ENCODE results near the gene SORBS1. TPM values are rescaled to one million over a fixed set of nuclear protein-coding genes. Genes with fewer than 3 reads are reported as not detected.

Gene SORBS1
- total RNA-seq, 2 experiments from 2014 or later, result 1.5 to 1.8 TPM

DNA sequence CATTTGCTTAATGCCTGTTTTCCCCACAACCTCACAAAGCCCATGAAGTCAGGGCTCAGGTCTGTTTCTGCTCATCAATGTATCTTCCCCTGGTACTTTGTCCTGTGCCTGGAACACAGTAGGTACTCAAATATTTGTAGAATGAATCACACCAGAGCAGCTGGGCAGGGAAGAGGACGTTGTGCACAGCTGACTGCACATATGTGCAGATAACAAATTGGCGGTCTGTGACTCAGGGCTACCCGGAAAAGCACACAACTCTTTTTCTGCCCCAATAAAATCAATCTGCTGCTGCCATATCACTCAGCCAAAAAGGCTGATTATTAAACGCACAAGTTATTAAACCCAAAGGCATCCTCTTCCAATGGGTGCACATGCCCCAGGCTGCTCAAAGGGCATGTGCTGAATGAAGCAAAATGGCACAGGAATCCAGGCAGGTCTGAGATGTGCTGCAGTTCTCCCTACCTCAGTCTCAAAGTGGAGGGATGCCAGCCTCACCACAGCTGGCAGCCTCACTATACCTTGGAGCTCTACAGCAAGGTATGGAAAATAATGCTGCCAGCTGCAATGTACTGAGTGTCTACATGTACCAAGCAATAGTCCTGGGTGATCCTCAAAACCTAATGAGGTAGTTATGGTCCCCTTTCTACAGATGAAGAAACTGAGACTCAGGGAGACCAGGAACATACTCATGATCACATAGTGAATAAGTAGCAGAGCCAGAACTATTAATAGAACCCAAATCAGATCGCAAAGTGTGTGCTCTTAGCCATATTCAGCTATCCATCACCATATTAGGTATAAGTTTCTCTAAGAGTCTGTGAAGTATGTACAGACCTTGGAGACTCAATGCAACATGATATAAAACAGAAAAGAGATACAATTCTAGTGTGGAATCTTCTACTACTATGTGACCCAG is 43.4 kb downstream of the SORBS1 start:
- peaks cover 13% of the 10 kb centered on the region for H3K4me1 Mint-ChIP-seq (ENCODE audit: low read depth)
- H3K4me3 Mint-ChIP-seq, result no peak overlapping the region
- H3K9me3 Mint-ChIP-seq, result no peaks in the 10 kb centered on the region
- no peaks in the 10 kb centered on the region for H3K27me3 Mint-ChIP-seq
- no peak overlapping the region for H3K27ac Mint-ChIP-seq
- no peaks in the 10 kb centered on the region for H3K36me3 Mint-ChIP-seq
- intact Hi-C loops (cut with micrococcal nuclease), result no loop called here
- DNase-seq, result no peak
- ChIA-PET POLR2A (no interaction called here), CTCF (no interaction called here)

DNA sequence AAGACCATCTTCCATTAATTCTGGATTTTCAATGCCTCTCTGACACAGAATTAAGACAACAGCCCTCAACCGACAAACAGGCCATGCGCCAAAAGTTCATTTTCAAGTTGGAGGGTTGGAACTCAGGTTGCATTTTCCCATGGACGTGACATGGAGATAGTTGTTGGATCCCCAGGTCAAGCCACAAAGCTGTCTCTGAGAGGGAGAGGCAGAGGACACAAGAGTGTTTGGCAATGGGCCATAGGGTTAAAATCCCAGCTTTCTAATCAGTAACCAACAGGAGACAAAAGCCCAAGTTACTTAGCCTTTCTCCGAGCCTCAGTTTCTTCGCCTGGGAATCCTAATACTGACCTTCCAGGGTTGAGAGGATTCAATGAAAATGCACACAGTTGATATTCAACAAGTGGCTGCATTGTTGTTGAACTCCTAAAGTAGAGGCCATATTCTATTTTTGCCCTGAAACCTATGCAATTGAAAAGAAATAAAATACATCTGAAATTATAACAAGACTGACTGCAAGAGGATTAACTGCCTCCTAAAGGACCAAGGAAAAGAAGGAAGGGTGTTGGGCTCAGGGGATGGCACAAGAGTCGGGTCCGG is 44.3 kb downstream of the SORBS1 start:
- H3K36me3 Mint-ChIP-seq, result no peaks in the 10 kb centered on the region
- no peak overlapping the region for H3K4me3 Mint-ChIP-seq
- peaks cover 13% of the 10 kb centered on the region for H3K4me1 Mint-ChIP-seq (ENCODE audit: low read depth)
- ChIA-PET POLR2A (no interaction called here), CTCF (no interaction called here)
- no peak overlapping the region for H3K27ac Mint-ChIP-seq
- H3K9me3 Mint-ChIP-seq, result no peaks in the 10 kb centered on the region
- intact Hi-C loops (cut with micrococcal nuclease), result no loop called here
- H3K27me3 Mint-ChIP-seq, result peaks cover 2% of the 10 kb centered on the region
- no peak for DNase-seq

DNA sequence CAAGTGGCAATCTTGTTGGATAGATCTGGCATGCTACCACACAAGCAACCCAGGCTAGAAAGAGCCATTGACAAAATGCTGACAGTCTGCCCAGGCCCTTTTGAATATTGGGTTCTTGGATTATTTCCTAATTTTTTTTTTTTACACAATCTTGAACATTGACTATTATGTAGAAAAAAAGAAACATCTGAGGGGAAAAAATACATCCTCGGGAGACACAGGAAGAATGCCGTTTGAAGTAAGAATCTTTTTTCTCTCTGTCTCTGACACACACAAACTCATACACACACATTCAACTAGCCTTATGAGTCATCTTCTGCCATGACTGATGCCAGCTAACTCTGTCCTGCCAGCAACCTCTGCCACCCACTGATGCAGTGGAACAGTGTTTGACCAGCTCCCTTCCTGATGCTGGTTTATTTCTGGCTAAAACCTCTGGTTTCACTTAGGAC is 47.2 kb downstream of the SORBS1 start:
- intact Hi-C loops (cut with micrococcal nuclease), result loop anchor here (1.0 kb wide), 1 partner anchor 29 kb away; no protein-coding TSS in a partner anchor
- Mint-ChIP-seq H3K27me3 (peaks cover 2% of the 10 kb centered on the region), H3K9me3 (no peaks in the 10 kb centered on the region), H3K4me1 (ENCODE audit: low read depth) (peaks cover 13% of the 10 kb centered on the region), H3K36me3 (no peaks in the 10 kb centered on the region), H3K4me3 (no peak overlapping the region), H3K27ac (no peak overlapping the region)
- peak; percentile 55 for DNase-seq
- ChIA-PET CTCF (interaction anchor here (0.5 kb wide), 1 partner anchor 83 kb away, joined by 3 read pairs; no protein-coding TSS in a partner anchor), POLR2A (no interaction called here)

DNA sequence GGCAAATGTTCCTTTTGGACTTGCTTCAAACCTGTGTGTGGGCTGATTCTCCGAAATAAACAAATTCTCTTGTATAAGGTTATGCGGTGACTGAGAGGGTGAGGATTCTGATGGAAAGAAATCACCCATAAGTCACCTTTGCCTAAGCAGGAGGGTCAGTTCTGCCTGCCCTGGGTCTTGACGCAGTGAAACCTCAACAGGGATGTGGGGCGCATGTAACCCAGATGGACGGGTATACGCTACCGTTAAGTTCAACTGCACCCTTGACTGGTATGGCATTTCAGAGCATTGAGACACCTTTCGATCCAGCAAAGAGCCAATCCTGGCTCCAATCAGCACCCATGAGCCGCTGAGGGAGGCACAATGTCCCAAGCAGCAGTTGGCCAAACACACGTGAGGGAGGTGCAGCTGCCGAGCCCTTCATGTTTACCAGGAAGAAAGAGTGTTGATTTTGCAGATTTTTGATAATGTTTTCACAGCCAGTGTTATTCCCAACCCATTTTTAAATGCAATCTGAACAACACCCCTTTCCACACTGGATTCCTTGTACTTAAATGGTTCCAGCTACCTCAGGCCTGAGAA is 48.1 kb downstream of the SORBS1 start:
- H3K27ac Mint-ChIP-seq, result no peak overlapping the region
- peaks cover 13% of the 10 kb centered on the region for H3K4me1 Mint-ChIP-seq (ENCODE audit: low read depth)
- DNase-seq, result no peak
- H3K4me3 Mint-ChIP-seq, result no peak overlapping the region
- peaks cover 2% of the 10 kb centered on the region for H3K27me3 Mint-ChIP-seq
- POLR2A ChIA-PET, result no interaction called here
- CTCF ChIA-PET, result interaction anchor here (0.5 kb wide), 1 partner anchor 83 kb away, joined by 3 read pairs; no protein-coding TSS in a partner anchor
- H3K36me3 Mint-ChIP-seq, result no peaks in the 10 kb centered on the region
- no peaks in the 10 kb centered on the region for H3K9me3 Mint-ChIP-seq
- intact Hi-C loops (cut with micrococcal nuclease), result no loop called here

DNA sequence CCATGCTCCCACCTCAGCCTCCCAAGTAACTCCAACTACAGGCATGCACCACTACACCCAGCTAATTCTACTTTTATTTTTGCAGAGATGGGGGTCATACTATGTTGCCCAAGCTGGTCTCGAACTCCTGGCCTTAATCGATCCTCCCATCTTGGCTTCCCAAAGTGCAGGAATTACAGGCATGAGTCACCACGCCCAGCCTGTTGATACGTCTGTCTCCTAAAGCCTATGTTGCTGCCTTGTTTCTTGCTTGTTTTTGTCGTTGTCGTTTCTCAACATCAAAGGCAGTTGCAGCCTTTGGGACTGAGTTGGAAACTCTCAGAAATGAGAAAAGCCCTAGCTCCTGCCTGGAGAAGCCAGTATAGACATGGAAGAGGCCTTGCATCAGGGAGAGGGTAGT is 49.9 kb downstream of the SORBS1 start:
- Mint-ChIP-seq H3K27ac (no peak overlapping the region), H3K9me3 (no peaks in the 10 kb centered on the region), H3K4me1 (ENCODE audit: low read depth) (peaks cover 13% of the 10 kb centered on the region), H3K36me3 (no peaks in the 10 kb centered on the region), H3K27me3 (peaks cover 2% of the 10 kb centered on the region), H3K4me3 (no peak overlapping the region)
- CTCF ChIA-PET, result interaction anchor here (0.8 kb wide), 1 partner anchor 73 kb away, joined by 3 read pairs; no protein-coding TSS in a partner anchor
- DNase-seq, result no peak
- intact Hi-C loops (cut with micrococcal nuclease), result no loop called here
- POLR2A ChIA-PET, result no interaction called here

DNA sequence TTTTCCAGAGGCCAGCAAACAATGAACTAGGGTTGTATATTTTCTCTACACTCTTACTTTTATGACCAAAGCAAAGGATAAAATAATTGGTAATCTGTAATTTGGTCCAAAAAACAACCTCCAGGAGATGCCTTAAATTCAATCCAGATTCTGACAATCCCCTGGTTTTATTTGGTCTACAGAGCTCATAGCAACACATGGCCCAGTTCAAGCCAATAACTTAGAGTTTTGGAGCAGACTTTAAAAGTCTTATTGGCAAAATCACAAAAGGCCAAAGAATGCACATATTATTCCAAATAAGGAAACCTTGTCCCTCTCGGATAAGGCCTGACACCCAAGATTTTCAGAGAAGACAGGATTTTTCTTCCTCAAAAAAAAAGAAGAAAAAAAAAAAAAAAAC is 51.9 kb downstream of the SORBS1 start:
- Mint-ChIP-seq H3K4me3 (no peak overlapping the region), H3K36me3 (no peaks in the 10 kb centered on the region), H3K27me3 (peaks cover 2% of the 10 kb centered on the region), H3K4me1 (ENCODE audit: low read depth) (peaks cover 7% of the 10 kb centered on the region), H3K27ac (no peak overlapping the region), H3K9me3 (no peaks in the 10 kb centered on the region)
- DNase-seq, result no peak
- CTCF ChIA-PET, result no interaction called here
- POLR2A ChIA-PET, result no interaction called here
- intact Hi-C loops (cut with micrococcal nuclease), result no loop called here

DNA sequence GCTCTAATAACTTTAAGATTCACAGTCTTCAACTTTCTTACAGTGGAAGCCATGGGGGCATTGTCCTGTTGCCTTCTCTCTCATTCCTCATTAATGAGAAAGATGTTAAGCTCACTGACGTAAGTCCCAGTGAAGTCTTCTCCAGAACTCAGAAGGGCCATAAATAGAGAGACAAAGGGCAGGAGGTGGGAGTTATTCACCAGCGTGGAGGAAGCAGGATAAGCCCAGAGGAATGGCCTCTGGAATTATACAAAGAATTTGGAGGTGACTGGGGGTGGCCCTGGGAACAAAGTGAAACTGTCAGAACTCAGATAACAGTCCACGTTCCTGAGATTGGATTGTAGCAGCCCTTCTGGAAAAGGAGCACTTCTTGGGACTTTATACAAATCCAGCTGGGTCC is 52.4 kb downstream of the SORBS1 start:
- ChIA-PET POLR2A (no interaction called here), CTCF (no interaction called here)
- intact Hi-C loops (cut with micrococcal nuclease), result no loop called here
- Mint-ChIP-seq H3K9me3 (no peaks in the 10 kb centered on the region), H3K27ac (no peak overlapping the region), H3K27me3 (peaks cover 2% of the 10 kb centered on the region), H3K4me1 (ENCODE audit: low read depth) (peaks cover 2% of the 10 kb centered on the region), H3K36me3 (no peaks in the 10 kb centered on the region), H3K4me3 (no peak overlapping the region)
- DNase-seq, result no peak

DNA sequence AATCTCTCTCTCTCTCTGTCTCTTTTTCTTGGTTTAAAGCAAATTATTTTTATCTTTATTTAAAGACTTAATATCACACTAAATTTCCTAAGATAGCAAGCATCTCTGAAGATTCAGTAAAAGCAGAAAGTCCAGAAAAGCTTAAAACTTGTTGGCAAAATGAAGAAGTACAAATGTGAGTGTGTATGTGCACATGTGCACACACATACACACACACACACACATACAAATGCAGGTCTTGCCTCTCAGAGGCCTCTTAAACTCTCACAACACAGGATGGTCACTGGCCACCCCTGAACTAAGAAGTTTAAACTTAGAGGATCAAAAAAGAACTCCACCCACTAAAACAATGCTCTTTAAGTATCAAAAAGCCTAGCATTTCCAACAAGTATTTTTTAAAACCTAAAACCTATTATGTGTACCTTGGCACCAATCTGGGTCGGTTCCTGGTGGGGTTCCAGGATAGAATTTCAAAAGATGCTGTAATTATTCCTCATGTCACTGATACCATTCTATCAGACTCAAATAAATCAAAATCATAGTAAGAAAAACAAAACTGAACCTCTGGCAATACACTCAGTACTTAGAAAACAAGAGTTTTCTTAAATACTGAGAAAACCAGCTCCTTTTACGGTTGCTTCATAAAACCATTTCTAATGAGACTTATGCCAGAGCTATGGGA is 55.0 kb downstream of the SORBS1 start:
- no peaks in the 10 kb centered on the region for H3K4me1 Mint-ChIP-seq (ENCODE audit: low read depth)
- no peaks in the 10 kb centered on the region for H3K27me3 Mint-ChIP-seq
- H3K36me3 Mint-ChIP-seq, result no peaks in the 10 kb centered on the region
- ChIA-PET CTCF (no interaction called here), POLR2A (no interaction called here)
- H3K9me3 Mint-ChIP-seq, result no peaks in the 10 kb centered on the region
- no peak for DNase-seq
- intact Hi-C loops (cut with micrococcal nuclease), result no loop called here
- no peak overlapping the region for H3K4me3 Mint-ChIP-seq
- no peak overlapping the region for H3K27ac Mint-ChIP-seq

DNA sequence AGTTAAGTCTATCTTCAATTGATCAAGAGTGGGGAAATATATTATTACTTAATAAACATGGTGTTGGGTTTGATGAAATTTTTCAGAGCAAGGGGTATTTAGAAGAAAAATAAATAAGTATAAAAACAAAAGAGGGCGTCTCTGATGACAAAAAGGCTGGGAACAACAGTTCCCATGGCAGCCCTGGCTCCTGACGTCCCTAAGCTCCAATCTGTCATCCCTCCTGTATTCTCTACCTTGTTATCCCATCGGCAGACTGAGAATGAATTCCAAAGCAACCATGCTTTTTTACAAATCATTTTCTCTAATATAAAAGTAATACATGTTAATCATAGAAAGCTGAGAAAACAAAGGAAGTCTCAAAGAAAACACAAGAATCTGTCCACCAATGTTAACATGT is 55.5 kb downstream of the SORBS1 start:
- intact Hi-C loops (cut with micrococcal nuclease), result no loop called here
- peaks cover 3% of the 10 kb centered on the region for H3K4me1 Mint-ChIP-seq (ENCODE audit: low read depth)
- H3K27ac Mint-ChIP-seq, result no peak overlapping the region
- CTCF ChIA-PET, result no interaction called here
- no peaks in the 10 kb centered on the region for H3K27me3 Mint-ChIP-seq
- POLR2A ChIA-PET, result no interaction called here
- DNase-seq, result no peak
- no peak overlapping the region for H3K4me3 Mint-ChIP-seq
- H3K36me3 Mint-ChIP-seq, result no peaks in the 10 kb centered on the region
- H3K9me3 Mint-ChIP-seq, result no peaks in the 10 kb centered on the region

DNA sequence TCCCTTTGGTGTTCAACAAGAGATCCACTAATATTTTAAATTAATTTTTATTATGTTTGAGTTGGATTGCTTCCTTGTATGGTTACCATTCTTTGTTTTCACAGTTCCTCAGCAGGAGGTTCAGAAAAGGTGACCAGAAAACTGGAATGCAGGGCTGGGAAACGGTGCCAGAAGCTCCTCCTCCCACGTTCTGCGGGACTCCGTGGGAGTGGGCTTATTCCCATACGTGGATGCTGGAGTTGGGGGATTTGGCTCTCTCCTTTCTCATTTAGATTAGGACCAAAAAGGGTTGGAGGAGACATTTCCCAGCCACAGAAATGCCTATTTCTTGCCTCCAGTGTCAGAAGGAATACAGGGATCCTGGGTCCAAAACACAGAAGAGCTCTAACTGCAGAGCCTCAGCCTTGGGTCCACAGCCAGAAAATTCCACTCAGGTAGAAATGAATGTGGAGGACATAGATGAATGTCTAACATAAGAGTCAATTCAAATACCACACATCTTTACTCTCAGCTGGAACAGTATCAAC is 56.0 kb downstream of the SORBS1 start:
- POLR2A ChIA-PET, result no interaction called here
- Mint-ChIP-seq H3K27me3 (no peaks in the 10 kb centered on the region), H3K4me3 (no peak overlapping the region), H3K4me1 (ENCODE audit: low read depth) (peaks cover 4% of the 10 kb centered on the region), H3K9me3 (no peaks in the 10 kb centered on the region), H3K36me3 (no peaks in the 10 kb centered on the region), H3K27ac (no peak overlapping the region)
- CTCF ChIA-PET, result no interaction called here
- intact Hi-C loops (cut with micrococcal nuclease), result no loop called here
- DNase-seq, result no peak

DNA sequence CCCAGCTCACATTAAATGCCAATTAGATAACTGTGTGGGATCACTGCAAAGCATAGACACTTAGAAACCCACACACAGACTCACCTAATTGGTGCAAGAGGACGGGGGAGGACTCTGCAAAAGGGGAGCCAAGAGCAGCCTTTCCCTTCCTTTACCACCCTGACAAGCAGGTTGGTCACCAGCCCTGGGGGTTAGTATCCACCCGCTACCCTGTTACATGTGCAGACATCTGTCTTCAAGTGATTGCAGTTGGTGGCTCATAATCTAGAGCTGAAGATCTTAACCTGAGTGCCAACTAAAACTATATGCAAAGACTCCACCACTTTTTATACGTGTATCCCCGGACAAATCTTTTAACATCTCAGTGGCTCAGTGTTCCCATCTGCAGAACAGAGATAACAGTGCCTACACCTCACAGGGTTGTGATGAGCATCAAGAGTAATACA is 56.9 kb downstream of the SORBS1 start:
- ChIA-PET CTCF (no interaction called here), POLR2A (no interaction called here)
- Mint-ChIP-seq H3K27me3 (no peaks in the 10 kb centered on the region), H3K27ac (no peak overlapping the region), H3K4me3 (no peak overlapping the region), H3K36me3 (no peaks in the 10 kb centered on the region), H3K9me3 (no peaks in the 10 kb centered on the region), H3K4me1 (ENCODE audit: low read depth) (peaks cover 4% of the 10 kb centered on the region)
- DNase-seq, result no peak
- intact Hi-C loops (cut with micrococcal nuclease), result no loop called here

DNA sequence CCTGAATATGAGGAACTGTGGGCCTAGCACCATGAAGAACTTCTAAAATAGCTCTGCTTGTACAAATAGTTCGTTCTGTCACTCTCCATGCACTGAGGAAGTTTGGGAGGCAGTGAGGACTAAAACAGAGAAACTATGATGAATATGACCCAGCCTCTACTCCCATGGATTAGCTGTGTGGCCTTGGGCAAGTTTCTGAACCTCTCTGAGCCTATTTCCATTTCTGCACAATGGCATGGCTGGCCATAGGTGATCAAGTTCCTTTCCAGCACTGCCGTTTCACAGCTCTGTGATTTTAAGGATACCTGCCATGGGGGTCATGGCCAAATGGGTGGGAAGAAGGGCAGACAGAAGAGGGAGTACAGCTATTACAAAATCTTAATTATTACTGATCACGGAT is 57.6 kb downstream of the SORBS1 start:
- Mint-ChIP-seq H3K27ac (no peak overlapping the region), H3K4me1 (ENCODE audit: low read depth) (peaks cover 4% of the 10 kb centered on the region), H3K9me3 (no peaks in the 10 kb centered on the region), H3K36me3 (no peaks in the 10 kb centered on the region), H3K27me3 (no peaks in the 10 kb centered on the region), H3K4me3 (no peak overlapping the region)
- intact Hi-C loops (cut with micrococcal nuclease), result no loop called here
- no peak for DNase-seq
- POLR2A ChIA-PET, result no interaction called here
- CTCF ChIA-PET, result no interaction called here
